ENCODE results near the gene SLC22A31.
"Not testable (repeated sequence)": the region's sequence is repeated elsewhere in the genome, so short reads cannot be mapped to it uniquely, and the experiment has no call there.

The SLC22A31 gene

DNA sequence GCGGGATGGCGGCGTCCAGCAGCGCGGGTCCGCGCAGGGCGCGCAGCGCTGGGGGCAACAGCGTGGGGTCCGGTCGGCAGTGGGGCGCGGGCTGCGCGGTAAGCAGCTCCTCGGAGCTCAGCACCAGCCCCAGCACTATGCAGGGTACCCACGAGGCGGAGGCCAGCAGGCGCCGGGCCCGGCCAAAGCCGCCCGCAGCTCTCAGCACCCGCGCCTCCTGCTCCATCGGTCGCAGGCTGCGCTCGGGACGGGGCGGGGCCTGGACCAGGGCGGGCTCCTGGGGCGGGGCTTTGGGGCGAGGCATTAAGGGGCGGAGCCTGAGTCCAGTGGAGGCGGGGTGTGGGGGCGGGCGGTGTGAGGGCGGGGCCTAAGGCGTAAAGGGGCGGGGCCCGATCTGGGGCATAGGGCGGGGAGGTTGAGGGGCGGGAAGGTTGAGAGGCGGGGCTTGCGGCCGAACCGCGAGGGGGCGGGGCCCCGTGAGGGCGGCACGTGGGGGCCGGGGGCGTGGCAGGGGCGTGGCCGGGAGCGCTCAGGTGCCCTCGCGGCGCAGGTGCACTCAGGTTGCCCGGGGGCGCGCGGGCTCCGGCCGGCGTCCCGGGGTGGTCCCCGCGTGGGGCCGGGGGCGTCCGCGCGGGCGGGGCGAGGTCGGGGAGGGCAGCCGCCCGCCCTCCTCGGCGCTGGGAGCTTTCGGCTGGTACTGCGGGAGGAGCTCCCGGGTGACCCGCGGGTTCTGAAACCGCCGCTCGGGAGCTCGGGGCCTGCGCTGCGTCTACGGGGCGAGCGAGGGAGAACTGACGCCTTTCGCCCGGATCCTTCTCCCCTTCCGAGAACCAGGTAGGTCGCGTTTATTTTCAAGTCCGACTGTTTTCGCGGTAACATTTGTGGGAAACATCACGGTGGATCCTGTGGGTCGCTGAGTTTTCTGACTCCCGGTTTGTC is 1.4 kb upstream of the SLC22A31 start:
- peak overlapping the region; percentile 79 for H3K4me3 Mint-ChIP-seq
- H3K36me3 Mint-ChIP-seq, result no peaks in the 10 kb centered on the region
- no peaks in the 10 kb centered on the region for H3K9me3 Mint-ChIP-seq (ENCODE audit: low read depth)
- H3K27me3 Mint-ChIP-seq, result peaks cover 21% of the 10 kb centered on the region
- no peak overlapping the region for H3K27ac Mint-ChIP-seq
- H3K4me1 Mint-ChIP-seq (ENCODE audit: low read depth), result peaks cover 16% of the 10 kb centered on the region

DNA sequence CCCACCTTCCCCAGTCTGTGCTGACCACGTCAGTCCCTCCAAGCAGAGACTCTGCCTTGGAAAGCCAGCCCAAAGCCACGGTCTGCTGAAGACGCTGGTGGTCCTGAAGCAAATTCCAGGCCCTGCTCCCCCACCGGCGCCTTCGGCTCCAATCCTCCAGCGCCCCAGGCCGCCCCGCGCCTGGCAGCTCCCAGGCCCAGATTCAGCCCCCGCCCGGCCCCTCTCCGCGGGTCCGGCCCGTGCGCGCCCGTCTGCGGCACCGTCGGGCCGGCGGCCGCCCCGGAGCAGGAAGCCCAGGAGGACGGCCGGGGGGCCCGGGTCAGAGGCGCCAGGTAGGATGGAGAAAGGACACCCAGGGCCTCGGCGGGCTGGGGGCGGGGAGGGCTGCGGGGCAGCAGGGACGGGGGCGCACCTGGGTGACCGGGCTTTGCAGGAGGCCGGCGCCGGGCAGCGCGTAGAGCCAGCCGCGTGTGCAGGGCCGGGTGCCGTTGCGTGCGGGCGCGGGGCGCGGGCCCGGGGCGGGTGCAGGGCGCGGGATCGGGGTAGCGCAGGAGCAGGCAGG is 594 bp upstream of the SLC22A31 start:
- H3K4me3 Mint-ChIP-seq, result peak overlapping the region; percentile 63
- peaks cover 16% of the 10 kb centered on the region for H3K4me1 Mint-ChIP-seq (ENCODE audit: low read depth)
- H3K27me3 Mint-ChIP-seq, result peaks cover 18% of the 10 kb centered on the region
- no peak overlapping the region for H3K27ac Mint-ChIP-seq
- H3K9me3 Mint-ChIP-seq (ENCODE audit: low read depth), result no peaks in the 10 kb centered on the region
- H3K36me3 Mint-ChIP-seq, result no peaks in the 10 kb centered on the region

DNA sequence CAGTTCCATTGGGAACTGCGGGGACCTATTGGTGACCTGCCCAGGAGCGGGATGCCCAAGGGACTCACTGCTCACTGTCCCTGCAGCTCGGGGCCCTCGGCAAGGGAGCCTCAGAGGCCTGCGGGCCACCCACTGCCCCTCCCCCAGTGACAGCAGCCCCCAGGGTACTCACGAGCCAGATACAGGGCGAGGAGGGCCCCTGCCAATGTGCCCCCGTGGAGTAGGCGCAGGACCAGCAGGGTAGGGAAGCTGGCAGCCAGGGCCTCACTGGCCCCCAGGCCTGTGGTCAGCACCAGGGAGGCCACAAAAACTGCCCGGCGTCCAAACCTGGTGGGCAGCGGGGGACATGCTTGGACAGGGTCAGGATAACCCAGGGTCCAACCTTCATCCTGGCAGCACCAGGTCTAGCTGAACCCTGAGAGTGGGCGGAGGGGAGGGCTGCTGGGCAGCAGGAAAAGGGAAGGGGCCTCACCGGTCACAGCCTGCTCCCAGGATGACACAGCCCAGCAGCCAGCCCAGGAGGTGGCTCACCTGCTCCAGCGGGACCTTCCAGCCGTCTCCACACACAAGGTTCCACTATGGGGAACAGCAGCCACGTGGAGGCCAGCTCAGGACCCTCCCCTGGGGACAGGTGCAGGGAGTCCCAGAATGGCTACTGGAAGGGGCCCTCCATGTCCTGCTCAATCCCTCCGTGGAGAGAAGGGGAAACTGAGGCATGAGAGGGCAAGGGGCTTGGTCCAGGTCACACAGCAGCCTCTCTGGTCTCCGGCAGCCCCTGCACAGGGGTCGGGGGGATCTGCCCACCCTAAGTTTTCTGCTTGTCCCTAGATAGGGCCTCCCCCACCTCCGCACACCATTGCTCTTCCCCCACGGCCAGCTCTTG is 855 bp downstream of the SLC22A31 start:
- H3K4me1 Mint-ChIP-seq (ENCODE audit: low read depth), result peaks cover 16% of the 10 kb centered on the region
- H3K27ac Mint-ChIP-seq, result no peak overlapping the region
- no peaks in the 10 kb centered on the region for H3K36me3 Mint-ChIP-seq
- H3K27me3 Mint-ChIP-seq, result peaks cover 18% of the 10 kb centered on the region
- H3K4me3 Mint-ChIP-seq, result no peak overlapping the region
- no peaks in the 10 kb centered on the region for H3K9me3 Mint-ChIP-seq (ENCODE audit: low read depth)

DNA sequence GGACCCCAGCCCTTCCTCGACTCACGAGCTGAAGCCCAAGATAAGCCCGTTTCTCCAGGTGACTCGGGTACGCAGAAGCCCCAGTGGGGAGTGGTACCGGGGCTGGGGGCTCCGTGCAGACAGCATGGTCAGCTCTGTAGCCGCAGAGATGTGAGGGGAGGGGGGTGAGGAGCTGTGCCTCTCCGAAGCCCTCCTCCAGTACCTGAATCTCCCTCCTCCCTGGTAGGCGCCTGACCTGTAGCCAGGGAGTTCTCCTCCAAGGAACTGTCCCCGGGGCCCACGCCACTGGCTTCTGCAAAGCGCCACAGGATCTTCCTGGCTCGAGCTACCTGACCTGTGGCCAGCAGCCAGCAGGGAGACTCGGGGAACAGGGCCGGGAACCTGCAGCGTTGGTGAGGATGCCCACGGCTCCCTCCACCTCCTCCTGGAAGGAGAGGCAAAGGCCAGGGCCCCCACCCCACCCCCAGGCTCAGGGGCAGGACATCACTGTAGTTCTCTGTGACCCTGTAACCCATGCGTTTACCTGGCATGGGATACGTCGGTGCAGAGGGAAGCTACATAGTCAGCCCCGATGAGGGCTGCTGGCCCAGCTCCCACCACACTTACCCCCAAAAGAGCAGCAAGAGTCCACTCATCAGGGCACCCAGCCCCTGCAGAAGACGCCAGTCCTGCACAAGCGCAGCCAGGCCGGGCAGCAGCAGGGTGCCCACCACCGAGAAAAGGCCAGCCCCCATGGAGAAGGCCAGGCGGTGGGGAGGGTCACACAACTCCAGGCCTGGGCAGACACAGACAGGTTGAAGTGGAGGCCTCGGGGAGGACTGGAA is 1.7 kb downstream of the SLC22A31 start:
- peaks cover 11% of the 10 kb centered on the region for H3K27me3 Mint-ChIP-seq
- no peak overlapping the region for H3K4me3 Mint-ChIP-seq
- H3K36me3 Mint-ChIP-seq, result no peaks in the 10 kb centered on the region
- peaks cover 16% of the 10 kb centered on the region for H3K4me1 Mint-ChIP-seq (ENCODE audit: low read depth)
- H3K9me3 Mint-ChIP-seq (ENCODE audit: low read depth), result no peaks in the 10 kb centered on the region
- H3K27ac Mint-ChIP-seq, result no peak overlapping the region

DNA sequence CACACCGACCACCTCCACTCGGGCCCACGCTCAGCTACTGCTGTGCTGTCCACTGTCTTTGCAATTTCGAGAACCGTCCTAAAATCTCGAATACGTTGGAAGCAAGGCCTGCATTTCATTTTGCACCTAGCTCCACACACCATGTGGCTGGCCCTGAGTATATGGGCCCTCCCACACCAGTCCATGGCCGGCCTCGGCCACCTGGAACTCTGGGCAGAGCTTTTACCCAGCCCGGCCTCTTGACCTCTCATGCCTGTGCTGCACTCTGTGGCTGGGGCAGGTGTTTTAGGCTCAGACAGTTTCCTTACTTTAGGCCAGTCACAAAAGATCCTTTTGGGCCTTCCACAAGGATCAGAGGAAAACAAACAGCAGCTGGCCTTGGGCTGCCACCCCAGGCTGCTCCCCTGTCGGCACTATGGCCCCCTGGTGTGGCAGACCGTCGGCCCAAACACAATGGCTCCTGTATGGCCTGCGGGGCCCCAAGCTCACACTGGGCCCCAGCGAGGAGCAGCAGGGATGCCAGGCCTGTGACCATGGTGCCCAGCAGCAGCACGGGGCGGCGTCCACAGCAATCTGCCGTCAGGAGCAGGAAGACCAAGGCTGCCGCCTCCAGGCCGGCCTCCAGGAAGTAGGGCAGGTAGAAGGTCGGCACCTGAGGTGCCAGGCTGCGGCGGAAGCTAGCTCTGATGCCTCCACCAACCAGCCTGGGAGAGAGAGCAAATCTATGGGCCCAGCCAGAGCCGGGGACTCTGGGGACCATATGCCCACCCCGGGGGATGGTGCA is 2.5 kb downstream of the SLC22A31 start:
- Mint-ChIP-seq H3K9me3 (ENCODE audit: low read depth) (no peaks in the 10 kb centered on the region), H3K27ac (no peak overlapping the region), H3K27me3 (peaks cover 3% of the 10 kb centered on the region), H3K4me3 (no peak overlapping the region), H3K4me1 (ENCODE audit: low read depth) (peaks cover 12% of the 10 kb centered on the region), H3K36me3 (no peaks in the 10 kb centered on the region)

DNA sequence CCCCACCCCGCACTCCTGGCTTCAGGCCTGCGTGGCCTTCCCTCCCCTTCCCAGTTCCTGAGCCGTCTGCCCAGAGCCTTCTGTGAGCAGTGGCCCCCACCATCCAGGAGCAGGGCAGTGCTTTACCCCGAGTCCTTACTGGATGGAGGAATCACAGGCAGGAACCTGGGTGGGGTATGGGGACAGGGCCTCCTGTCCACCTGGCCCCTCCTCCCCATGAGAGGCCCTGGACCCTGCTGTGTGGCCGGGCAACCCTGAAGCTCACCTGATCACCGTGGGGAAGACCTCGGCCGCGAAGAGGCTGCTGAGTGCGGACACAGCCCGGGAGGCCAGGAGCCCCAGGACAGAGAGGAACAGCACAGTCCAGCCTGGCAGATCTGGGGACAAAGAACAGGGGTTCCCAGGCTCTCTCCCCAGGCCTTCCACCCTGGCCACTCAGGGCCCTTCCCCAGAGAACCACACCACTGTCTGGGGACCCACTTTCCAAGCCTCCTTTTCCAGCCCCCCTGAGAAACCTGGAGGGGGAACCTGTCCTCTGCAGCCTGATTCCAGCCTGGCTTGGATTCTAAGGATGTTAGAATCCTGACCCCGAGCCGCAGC is 3.2 kb downstream of the SLC22A31 start:
- H3K27me3 Mint-ChIP-seq, result no peaks in the 10 kb centered on the region
- H3K36me3 Mint-ChIP-seq, result no peaks in the 10 kb centered on the region
- H3K4me1 Mint-ChIP-seq (ENCODE audit: low read depth), result peaks cover 8% of the 10 kb centered on the region
- no peak overlapping the region for H3K27ac Mint-ChIP-seq
- H3K4me3 Mint-ChIP-seq, result no peak overlapping the region
- H3K9me3 Mint-ChIP-seq (ENCODE audit: low read depth), result no peaks in the 10 kb centered on the region

DNA sequence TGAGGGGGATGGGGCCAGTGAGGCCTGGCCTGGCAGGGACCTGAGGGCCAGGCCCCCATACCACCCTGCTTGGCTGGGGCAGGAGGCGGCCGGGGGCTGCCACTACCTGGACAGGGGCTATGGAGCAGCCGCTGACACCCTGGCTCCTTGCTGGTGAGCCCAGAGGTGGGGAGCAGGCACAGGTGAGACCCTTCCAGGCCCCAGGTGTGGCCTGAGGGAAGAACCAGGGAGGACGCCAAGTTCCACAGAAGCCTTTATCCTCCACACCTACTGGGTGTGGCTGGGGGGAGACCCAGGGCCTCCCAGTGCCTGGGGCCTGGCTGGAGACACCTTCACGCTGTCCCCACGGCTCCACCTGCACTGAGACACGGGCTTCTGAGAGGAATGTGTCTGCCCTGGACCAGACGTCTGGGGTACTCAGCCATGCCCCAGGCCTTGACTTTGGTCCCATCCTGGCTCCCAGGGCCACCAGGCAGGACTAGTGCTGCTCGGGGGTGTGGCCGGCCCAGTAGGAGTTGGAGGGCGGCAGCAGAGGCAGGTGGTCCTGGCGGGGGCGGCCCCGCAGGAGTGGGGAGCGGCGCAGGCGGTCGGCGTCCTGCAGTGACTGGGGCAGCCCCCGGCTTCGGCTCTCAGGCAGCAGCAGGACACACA is 4.7 kb downstream of the SLC22A31 start:
- Mint-ChIP-seq H3K9me3 (ENCODE audit: low read depth) (no peaks in the 10 kb centered on the region), H3K36me3 (no peaks in the 10 kb centered on the region), H3K27ac (no peak overlapping the region), H3K27me3 (no peaks in the 10 kb centered on the region), H3K4me3 (no peak overlapping the region), H3K4me1 (ENCODE audit: low read depth) (peaks cover 8% of the 10 kb centered on the region)

DNA sequence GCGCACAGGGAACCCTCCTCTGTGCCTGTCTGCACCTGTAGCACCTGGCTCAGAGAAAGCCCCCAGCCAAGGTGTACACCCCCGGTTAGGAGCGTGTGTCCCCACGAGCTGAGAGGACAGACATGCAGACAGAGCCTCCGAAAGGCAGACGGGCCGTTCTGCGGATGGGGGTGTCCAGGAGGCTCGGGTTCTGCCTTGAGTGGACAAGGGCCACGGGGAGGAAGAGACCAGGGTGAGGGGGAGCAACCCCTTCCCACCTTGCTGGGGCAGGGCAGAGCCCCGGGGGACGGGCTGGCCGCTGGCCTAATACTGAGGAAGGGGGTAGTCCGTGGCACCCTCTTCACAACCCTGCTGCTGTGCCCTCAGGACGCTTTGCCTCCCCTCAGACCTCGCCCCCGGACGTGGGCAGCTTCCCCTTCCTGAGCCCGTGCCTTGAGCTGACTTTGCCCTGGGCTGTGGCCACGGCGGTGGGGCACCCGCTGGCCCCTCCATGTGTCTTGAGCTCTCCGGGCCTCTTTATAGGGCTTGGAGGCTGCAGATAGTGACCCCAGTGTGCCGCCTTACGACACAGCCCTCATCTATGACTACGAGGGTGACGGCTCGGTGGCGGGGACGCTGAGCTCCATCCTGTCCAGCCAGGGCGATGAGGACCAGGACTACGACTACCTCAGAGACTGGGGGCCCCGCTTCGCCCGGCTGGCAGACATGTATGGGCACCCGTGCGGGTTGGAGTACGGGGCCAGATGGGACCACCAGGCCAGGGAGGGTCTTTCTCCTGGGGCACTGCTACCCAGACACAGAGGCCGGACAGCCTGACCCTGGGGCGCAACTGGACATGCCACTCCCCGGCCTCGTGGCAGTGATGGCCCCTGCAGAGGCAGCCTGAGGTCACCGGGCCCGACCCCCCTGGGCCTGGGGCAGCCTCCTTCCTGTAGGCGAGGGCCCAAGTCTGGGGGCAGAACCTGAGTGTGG is 5.7 kb downstream of the SLC22A31 start:
- no peaks in the 10 kb centered on the region for H3K36me3 Mint-ChIP-seq
- H3K27ac Mint-ChIP-seq, result no peak overlapping the region
- H3K9me3 Mint-ChIP-seq (ENCODE audit: low read depth), result no peaks in the 10 kb centered on the region
- H3K4me1 Mint-ChIP-seq (ENCODE audit: low read depth), result peaks cover 2% of the 10 kb centered on the region
- no peak overlapping the region for H3K4me3 Mint-ChIP-seq
- no peaks in the 10 kb centered on the region for H3K27me3 Mint-ChIP-seq

DNA sequence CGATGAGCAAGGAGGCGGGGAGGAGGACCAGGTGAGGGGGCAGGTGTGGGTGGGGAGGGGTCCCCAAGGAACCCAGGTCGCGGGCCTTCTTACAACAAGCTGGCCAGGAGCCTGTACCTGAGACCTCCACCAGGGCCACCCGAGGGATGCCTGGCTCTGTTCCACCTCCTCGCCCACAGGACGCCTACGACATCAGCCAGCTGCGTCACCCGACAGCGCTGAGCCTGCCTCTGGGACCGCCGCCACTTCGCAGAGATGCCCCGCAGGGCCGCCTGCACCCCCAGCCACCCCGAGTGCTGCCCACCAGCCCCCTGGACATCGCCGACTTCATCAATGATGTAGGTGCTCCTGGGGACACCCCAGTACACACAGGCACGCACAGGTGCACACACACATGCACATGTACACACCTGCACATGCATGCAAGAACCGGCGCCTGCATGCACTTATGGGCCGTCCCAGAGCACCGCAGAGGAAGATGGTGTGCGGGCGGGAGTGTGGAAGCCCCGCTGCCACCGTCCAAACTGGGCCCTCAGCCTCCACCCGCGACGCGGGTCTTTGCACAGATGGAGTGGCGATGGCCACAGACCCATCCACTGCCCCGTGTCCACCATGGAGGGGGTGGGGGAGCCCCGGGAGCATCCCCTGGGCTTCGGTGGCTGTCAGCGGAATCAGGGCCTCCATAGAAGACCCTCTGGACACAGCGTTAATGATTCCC is 6.6 kb downstream of the SLC22A31 start:
- no peaks in the 10 kb centered on the region for H3K9me3 Mint-ChIP-seq (ENCODE audit: low read depth)
- H3K4me3 Mint-ChIP-seq, result no peak overlapping the region

DNA sequence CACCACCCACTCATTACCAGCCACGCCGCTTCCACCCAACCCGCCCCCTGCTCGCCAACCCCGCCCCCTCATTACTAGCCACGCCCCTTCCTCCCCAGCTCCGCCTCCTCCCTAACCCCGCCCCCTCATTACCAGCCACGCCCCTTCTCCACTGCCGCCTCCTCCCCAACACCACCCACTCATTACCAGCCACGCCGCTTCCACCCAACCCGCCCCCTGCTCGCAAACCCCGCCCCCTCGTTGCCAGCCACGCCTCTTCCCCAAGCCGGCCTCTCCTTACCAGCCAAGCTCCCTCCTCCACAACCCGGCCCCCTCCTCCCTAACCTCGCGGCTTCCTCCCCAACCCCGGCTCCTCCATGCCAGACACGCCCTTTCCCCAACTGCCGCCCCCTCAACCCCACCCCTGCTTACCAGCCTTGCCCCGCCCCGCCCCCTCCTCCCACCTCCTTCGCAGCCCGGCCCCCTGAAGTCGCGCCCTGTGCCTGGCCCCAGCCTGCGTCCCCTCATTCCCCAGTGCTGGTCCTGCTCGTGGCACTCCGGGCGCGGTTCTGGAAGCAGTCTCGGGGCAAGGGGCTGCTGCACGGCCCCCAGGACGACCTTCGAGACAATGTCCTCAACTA is 7.3 kb downstream of the SLC22A31 start:
- Mint-ChIP-seq H3K27ac (no peak overlapping the region), H3K4me1 (ENCODE audit: low read depth) (peaks cover 2% of the 10 kb centered on the region), H3K9me3 (ENCODE audit: low read depth) (no peaks in the 10 kb centered on the region), H3K27me3 (no peaks in the 10 kb centered on the region), H3K4me3 (no peak overlapping the region), H3K36me3 (no peaks in the 10 kb centered on the region)

More for the DNA sequence above, 6.6 kb downstream of the SLC22A31 start:
- Mint-ChIP-seq H3K27me3 (no peaks in the 10 kb centered on the region), H3K4me1 (ENCODE audit: low read depth) (peaks cover 2% of the 10 kb centered on the region), H3K27ac (no peak overlapping the region), H3K36me3 (no peaks in the 10 kb centered on the region)

DNA sequence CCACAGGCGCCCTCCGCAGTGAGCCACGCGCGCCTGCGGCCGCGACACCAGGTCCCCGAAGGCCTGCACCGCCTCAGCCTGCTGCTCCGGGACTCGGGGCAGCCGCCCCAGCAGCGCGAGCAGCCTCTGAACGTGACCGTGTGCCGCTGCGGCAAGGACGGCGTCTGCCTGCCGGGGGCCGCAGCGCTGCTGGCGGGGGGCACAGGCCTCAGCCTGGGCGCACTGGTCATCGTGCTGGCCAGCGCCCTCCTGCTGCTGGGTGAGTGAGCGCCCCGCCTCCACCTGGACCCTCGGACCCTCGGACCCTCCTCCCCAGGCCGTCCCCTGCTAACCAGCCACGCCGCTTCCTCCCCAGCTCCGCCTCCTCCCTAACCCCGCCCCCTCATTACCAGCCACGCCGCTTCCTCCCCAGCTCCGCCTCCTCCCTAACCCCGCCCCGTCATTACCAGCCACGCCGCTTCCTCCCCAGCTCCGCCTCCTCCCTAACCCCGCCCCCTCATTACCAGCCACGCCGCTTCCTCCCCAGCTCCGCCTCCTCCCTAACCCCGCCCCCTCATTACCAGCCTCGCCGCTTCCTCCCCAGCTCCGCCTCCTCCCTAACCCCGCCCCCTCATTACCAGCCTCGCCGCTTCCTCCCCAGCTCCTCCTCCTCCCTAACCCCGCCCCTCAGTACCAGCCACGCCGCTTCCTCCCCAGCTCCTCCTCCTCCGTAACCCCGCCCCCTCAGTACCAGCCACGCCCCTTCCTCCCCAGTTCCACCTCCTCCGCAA is 8.0 kb downstream of the SLC22A31 start:
- not testable (repeated sequence) for H3K9me3 Mint-ChIP-seq (ENCODE audit: low read depth); H3K27me3 Mint-ChIP-seq; H3K4me3 Mint-ChIP-seq; H3K36me3 Mint-ChIP-seq; H3K27ac Mint-ChIP-seq; H3K4me1 Mint-ChIP-seq (ENCODE audit: low read depth)

All from activated naive CD8-positive, alpha-beta T cell (primary cell).